Caki2 (cell line): ENCODE data around the gene HSF5. TPM values are rescaled to one million over a fixed set of nuclear protein-coding genes. Genes with fewer than 3 reads are reported as not detected.
"Not testable (repeated sequence)": the region's sequence is repeated elsewhere in the genome, so short reads cannot be mapped to it uniquely, and the experiment has no call there.

Experiments
- DNase-seq: peaks from one replicate; pipeline ENCODE4 v3.0.0-alpha.2; 2015; ENCODE audit warnings: low read depth
- in situ Hi-C: cut with HindIII; loops from 2 replicates; pipeline ENCODE4 v1.10.0; 2016; ENCODE audit warnings: low sequenced_read_pairs, low pct_unique_long_range_greater_than_20kb, mixed read lengths
- total RNA-seq: library from RNA; depleted of rRNA; stranded (reverse); fragments of >200 nt; shearing (Covaris generic); gene quantifications from 2 replicates; pipeline ENCODE4 v1.2.3, GENCODE V29; 2014; ENCODE audit warnings: low replicate concordance

Gene HSF5
- total RNA-seq, 1 experiment from 2014 or later, result not detected

DNA sequence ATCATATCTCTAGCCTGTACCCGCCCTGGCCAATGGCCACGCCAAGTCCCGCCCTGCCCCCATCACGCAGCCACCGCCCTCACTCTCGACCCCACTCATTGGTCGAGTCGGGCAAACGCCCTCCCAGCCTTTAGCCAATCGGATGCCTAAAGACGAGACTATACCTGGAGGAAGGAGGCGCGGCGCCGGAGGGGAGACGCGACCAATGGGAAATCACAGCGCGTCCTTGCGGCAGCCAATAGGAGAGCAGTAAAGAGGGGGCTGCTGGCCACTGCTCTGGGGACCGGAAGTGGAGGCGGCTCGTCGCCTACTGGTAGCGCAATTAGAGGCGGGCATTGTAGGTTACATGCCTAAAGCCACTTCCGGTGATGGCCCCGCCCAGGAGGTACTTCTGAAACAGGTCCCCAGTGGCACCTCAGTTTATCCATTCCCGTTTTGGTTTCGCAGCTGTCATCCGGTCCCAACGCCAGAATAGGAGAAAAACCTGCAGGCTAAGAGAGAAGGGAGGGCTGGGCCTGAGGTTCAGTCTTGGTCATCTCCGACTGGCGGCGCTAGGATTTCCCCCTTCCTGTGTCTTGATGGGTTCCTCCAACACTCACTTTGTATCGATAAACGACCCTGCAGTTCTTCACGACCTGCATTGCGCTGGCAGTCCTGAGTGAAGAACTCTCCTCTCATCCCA lies 29.9 kb upstream of the HSF5 start:
- peak; percentile 100 for DNase-seq
- in situ Hi-C loops, result no loop called here

GRCh38 chr17:58517378-58517927 lies 29.2 kb upstream of the HSF5 start:
- in situ Hi-C loops, result no loop called here
- DNase-seq, result no peak

DNA sequence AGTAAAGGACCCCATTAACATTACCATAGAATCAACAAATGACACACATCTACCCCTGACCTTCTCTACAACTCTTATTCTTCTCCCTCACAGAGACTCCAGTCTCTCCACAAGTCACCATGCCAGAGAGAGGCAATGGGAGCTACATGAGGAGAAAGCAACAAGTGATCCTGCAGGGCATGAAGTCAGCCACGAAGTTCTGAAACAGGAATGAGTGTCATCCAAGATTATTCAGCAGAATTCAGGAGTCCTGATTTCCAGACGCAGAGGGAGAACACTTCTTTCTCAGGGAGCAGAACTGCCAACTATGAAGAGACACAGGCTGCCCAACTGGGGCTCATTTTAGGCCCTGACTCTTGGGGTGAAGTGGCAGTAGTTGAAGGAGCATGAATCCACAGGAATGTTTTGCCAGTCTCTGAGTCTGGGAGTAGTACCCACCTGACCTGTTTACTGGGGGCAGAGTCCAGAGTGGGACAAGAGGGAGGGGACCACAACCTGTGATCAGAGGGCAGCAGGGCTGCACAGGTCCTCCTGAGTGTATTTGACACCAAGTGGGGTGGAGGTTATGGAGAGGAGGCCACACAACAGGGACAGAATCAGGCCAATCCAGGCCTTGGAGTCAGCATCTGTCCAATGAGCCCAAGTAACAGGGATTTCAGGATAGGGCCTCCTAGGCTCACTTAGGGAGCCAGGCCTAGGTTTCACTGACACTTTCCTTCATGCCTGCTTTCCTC lies 28.6 kb upstream of the HSF5 start:
- in situ Hi-C loops, result no loop called here
- DNase-seq, result no peak

GRCh38 chr17:58515286-58515685 lies 27.1 kb upstream of the HSF5 start:
- no peak for DNase-seq
- in situ Hi-C loops, result no loop called here

DNA sequence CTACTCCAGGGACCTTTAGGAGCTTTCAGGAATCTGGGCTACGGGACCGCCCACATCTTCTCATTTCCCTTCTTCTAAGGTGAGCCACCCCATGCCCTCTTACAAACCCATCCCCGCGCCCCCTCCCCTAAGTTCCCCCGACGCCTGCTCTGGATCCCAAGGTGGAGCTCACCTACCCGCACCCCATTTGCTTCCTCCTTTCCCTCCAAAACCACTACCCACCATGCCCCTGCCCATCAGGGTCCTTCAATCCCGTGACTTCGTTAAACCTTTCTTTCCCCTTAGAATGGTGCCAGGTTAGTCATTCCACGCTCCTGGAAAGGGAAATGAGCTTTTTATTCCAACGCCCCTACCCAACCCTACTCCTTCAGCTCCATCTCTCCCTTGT lies 26.6 kb upstream of the HSF5 start:
- DNase-seq, result no peak

GRCh38 chr17:58513965-58514769 lies 26.0 kb upstream of the HSF5 start, which contains the start of gene MTMR4:
Gene MTMR4, minus strand, starts transcription at chr17:58514638. Its CDS starts 231 bp downstream, at chr17:58514407.
- in situ Hi-C loops, result no loop called here
- DNase-seq, result peak; percentile 87

More for the DNA sequence above, 26.6 kb upstream of the HSF5 start:
- in situ Hi-C loops, result no loop called here

GRCh38 chr17:58513267-58513964 lies 25.2 kb upstream of the HSF5 start:
- in situ Hi-C loops, result no loop called here

GRCh38 chr17:58510075-58510474 lies 21.9 kb upstream of the HSF5 start:
- DNase-seq, result no peak
- in situ Hi-C loops, result no loop called here

More at GRCh38 chr17:58513267-58513964, 25.2 kb upstream of the HSF5 start:
- no peak for DNase-seq

GRCh38 chr17:58508341-58509067 lies 20.3 kb upstream of the HSF5 start:
- in situ Hi-C loops, result no loop called here
- DNase-seq, result no peak

- in situ Hi-C loops, result no loop called here
- DNase-seq, result no peak
Measured at GRCh38 chr17:58507123-58507634, 19.0 kb upstream of the HSF5 start.

GRCh38 chr17:58506354-58507080 lies 18.3 kb upstream of the HSF5 start:
- in situ Hi-C loops, result no loop called here
- no peak for DNase-seq

DNA sequence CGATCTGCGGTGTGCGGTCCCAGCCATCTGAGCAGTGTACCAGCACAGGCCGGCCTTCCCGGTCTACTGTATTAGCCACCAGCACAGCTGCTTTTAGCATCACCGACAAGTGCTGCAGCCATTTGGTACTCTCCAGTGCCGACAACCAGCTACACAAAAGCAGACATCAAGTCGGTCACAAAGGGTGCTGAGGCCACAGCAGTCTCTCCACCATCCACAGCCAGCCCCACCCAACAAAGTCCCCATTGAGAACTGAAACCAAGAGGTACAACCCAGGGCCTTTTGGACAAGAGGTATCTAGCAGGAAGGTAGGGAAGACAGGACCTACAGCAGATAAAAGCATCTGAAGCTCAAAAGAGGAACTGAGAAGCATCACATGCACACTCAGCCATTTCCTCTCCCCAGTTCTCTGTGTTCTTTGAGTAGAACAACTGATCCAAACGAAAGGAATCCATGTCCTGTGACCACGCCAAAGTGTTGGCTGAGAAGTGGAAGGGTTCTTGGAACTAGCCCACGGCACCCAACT lies 16.7 kb upstream of the HSF5 start:
- DNase-seq, result no peak
- in situ Hi-C loops, result no loop called here

- in situ Hi-C loops, result no loop called here
- DNase-seq, result no peak
Measured at GRCh38 chr17:58503866-58504265, 15.7 kb upstream of the HSF5 start.

DNA sequence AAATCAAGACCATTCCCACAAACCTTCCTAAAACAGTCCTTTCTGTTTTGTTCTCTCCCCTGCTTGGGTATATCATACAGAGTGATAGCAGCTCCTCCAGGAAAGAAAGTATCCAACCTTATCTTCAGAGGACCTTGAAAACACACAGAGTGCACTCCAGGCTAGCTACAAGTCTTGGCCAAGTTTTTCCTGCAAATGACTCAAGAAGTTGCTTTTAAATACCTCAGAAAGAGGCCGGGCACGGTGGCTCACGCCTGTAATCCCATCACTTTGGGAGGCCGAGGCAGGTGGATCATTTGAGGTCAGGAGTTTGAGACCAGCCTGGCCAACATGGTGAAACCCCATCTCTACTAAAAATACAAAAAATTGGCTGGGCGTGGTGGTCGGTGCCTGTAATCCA lies 14.9 kb upstream of the HSF5 start:
- DNase-seq, in situ Hi-C loops: not testable (repeated sequence)

GRCh38 chr17:58501451-58501850 lies 13.2 kb upstream of the HSF5 start:
- in situ Hi-C loops, result no loop called here
- no peak for DNase-seq

- DNase-seq, result no peak
- in situ Hi-C loops, result no loop called here
Measured at GRCh38 chr17:58498177-58498828, 10.1 kb upstream of the HSF5 start.
